NCI-H2196 treated with DMSO at 0.1 percent for 48 hours (cell line): ENCODE results near the gene ARNT2.

ENCODE experiments used
- DNase-seq: peaks from one replicate; lab custom pipeline; 2025; ENCODE audit not compliant: unreplicated experiment; lab: John Stamatoyannopoulos, UW

Gene ARNT2

DNA sequence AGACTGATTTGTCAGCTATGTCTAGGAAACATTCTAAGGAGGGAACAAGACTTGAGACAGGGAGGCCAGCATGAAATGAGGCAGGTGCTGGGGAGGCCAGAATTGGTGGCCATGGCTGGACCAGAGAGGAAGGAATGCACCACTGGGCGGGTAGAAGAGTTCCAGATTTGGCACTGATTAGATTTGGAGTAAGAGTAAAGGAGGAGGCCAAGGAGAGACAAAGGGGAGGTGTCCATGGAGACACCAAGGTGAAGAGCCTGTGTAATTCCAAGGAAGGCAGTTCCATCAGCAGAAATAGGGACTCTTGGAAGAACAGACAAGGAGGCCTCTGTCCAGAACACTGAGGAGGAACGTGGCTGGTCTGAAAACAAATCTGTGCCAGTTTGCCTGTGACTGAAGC is 1.8 kb downstream of the ARNT2 start:
- no peak for DNase-seq

DNA sequence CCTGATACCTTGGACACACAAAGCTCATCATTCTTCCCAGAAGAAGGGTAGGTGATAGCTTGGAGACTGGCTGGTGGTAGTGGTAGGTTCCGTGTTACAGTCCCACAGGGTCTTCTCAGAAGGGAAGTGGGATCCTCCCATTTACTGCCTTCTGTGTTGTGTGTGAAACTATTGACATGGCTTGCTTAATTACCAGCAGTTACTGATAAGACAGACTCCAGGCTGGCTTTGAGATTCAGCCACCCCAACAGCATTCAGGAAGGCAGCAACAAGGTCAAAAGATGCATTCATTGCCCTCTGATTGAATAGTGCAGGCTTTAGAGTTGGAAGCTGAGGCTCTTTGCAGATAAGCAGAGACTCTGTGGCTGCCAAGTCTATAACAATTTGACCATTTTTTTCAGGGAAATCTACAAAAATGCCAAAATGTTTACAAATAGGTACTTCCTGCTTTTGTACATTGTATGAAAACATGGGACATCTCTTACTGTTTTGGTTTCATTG is 7.7 kb downstream of the ARNT2 start:
- no peak for DNase-seq

GRCh38 chr15:80414546-80415357 is 10.6 kb downstream of the ARNT2 start:
- DNase-seq, result no peak

- no peak for DNase-seq
Measured at GRCh38 chr15:80415358-80415670, 11.1 kb downstream of the ARNT2 start.

DNA sequence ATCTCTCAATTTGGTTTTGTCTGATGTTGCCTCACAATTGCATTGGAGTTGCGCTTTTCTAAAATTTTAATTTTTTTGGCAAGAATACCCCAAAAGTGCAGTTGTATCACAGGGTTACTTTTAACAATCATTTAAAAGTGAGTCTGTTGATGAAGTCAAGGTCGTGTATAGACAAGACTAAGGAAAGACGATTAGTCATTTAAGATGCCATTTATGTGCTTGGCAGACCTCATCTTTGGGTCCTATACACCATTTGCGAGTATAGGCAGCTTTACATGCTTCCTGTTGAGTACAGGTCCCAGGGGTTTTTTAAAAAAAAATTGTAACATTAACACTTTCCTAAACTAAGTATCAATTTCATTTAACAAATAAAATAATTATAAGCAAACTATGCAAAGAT is 12.5 kb downstream of the ARNT2 start:
- no peak for DNase-seq

- DNase-seq, result no peak
Measured at GRCh38 chr15:80418892-80419537, 14.8 kb downstream of the ARNT2 start.

DNA sequence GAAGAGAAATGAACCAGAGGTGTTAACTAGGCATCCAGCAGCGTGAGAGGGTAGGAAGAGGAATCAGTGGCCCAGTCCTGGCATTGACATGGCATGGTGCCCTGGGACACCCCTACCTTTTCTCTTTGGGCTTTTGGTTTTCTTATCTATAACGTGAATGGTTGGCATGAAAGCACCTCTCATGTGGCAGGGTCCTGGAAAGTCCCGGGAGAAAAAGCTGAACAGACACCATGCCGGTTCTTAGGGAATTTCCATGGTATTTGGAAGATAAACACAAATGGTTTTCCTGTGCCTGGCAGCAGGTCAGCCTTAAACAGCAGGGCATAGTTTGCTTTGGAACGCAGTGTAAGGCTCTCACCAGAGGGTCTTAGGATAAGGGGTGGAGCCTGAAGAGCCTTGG is 15.4 kb downstream of the ARNT2 start:
- no peak for DNase-seq

- no peak for DNase-seq
Measured at GRCh38 chr15:80420658-80421057, 16.5 kb downstream of the ARNT2 start.

DNA sequence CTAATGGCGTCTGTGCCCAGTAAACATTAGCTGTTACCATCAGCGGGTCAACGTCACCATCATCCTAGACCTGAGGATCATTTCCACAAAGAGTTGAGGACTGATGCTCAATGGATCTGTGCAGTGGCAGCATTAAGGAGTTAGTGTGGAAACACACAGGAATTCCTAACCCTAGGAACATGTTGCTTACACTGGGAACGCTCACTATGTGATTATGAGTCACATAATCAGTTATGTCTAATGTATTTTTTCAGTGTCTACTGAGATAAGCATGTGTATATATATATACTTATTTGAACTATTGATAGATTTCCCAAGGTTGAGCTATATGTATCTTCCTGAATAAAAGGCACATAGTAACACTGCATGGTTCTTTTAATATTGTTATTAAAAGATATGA is 19.0 kb downstream of the ARNT2 start:
- no peak for DNase-seq

GRCh38 chr15:80424381-80424780 is 20.2 kb downstream of the ARNT2 start:
- DNase-seq, result no peak

DNA sequence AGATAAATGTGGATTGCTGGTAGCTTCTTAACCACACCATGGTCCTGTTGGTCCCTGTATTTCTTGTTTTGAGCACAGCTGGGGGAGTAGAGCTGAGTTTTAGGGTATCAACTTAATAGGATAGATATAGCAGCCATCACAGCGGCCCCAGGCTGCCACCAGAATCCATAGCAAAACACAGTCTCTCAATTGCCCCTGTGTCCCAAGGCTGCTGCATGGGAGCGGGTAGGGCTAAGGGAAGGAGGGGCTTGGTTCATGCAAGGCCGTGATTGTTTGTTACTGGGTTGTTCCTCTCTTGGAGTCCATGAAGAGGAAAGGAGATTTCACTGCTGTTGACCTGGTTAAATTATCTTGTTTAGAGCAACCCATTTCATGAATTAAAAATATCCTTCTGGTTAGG is 22.1 kb downstream of the ARNT2 start:
- DNase-seq, result no peak

DNA sequence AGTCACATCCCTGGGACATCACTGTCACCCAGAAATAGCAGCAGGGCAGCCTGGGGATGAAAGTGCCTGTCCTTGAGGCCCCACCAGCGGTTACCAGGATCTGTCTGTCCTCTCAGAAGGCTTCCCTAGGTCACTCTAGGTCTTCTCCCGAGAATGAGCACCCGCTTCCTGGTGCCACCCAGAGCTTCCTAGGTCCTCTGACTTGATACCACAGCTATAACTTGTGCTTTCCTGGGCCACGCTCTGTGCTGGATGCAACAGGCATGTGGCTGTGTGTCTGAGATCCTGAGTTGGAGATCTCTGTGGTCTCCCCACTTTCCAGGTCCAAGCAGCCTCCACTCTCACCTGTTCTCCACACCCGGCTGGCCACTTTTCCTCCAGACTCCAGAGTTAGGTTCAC is 25.8 kb downstream of the ARNT2 start:
- no peak for DNase-seq

DNA sequence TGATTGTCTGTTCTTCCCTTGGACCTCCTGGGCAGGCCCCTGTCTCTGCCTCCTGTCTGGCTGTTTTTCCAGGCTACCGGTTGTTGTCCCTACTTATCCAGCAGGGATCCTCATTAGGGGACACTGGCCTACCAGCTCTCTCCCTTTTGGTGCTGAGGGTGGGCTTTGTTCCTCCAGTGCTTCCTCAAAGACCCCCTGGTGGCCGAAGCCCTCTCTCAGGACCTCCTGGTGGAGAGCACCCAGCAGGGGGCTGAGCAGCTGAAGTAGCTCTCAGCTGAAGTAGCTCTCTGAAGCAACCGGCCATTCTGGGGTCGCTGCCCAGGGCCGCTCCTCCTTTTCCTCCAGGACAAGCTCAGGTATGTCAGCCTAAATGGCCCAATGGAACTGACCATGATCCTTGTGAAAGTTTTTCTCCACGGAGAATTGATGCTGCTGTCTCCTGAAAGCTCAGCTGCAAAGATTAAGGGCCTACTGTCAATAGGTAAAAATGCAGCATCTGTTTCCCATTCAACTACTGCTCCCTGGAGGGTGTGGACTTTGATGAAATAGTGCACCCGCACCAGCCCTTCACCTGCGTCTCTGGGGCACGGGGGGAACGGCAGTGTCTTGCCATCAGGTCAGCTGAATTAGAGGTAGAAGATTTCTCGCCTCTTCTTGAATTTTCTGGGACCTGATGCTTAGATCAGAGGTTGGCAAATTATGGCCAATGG is 27.6 kb downstream of the ARNT2 start:
- no peak for DNase-seq

DNA sequence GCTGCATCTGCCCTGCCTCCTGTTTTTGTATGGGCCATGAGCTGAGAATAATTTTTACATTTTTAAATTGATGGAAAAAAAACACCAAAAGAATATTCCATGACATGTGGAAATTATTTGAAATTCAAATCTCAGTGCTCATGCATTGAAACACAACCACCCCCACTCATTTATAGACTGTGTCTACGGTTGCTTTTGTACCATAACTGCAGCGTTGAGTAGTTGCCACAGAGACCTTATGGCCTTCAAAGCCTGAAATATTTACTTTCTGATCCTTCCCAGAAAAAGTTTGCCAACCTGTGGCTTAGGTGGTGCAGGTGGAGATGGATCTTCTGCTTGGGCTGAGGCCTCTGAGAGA is 28.1 kb downstream of the ARNT2 start:
- no peak for DNase-seq

GRCh38 chr15:80433836-80434235 is 29.7 kb downstream of the ARNT2 start:
- no peak for DNase-seq

GRCh38 chr15:80434926-80435720 is 30.9 kb downstream of the ARNT2 start:
- DNase-seq, result no peak

DNA sequence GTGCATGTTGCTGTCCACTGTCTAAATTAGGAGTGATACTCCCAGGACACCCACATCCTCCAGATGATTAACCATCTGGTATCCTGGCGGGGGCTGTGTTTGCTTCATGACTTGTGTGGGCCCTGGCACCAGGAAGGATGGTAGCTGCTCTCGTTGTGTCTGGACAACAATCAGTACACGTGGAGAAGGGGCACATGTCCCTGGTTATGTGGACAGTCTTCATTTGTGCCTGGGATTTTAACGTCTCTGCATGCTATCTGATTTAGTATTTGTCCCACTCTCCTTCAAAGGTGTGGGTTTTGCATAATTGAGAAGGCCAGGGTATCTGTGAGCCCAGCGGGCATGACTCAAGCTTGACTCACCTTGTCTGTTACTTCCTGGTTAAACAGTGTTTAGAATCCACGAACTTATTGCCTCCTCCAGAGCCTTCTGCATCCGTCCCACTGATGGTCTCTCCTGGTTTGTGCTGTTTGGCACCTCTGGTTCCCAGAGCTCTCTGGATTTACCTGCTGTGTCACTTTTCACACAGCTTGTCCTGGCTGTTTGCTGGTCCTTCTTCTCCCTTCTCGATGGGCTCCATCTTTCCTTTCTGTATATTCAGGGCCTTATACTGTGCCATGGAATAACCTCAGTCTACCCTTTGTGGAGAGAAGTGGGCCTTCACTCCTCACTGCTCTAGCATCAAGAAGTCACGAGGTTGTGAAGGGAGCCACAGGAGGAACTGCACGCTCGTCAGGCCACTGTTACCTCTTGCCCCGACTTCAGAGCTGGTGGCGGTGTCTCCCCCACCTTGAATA is 32.5 kb downstream of the ARNT2 start:
- no peak for DNase-seq

GRCh38 chr15:80437334-80437891 is 33.2 kb downstream of the ARNT2 start:
- DNase-seq, result no peak

DNA sequence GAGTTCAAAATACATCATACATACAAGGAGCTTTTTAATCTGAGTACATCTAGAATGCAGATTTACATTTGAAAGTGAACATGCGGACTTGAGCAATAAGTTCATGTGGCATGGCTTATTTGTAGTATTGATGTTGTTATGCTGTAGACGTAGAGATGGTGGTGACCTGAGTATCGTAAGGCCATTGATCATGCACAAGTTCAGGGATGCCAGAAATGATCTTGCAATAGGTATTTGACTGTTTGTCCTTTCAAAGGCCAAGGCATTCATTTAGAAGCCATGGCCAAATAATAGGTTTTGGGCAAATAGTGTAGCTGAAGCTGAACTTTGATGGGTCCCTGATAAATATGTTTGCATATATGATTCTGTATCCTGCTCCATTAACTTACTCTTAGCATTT is 35.0 kb downstream of the ARNT2 start:
- DNase-seq, result no peak

DNA sequence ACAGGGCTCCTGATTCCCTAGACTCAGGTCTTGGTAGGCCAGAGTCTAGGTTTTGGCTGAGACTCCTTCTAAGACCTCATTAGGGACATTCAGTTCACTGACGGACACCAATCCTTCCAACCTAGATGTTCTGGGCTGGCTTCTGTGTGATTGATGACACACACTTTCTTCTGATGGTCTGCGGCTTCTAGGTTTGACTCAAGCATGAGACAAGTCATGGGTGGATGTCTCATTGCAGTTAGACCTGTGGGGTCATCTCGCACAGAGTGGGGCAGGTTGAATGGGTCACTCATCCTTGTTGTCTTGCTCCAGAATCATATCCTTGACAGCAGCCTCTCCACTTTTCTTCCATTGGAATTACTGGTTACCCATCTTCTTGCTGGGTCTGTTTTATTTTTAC is 35.8 kb downstream of the ARNT2 start:
- no peak for DNase-seq
